GM21360 (cell line): ENCODE data around the gene NCKAP5.

ENCODE experiments used
- ATAC-seq: cut with Tn5 transposase; IDR thresholded peaks from one replicate; pipeline ENCODE4 v1.9.1; 2021; ENCODE audit warnings: mild to moderate bottlenecking, moderate library complexity; ENCODE audit not compliant: unreplicated experiment

NCKAP5 gene

DNA sequence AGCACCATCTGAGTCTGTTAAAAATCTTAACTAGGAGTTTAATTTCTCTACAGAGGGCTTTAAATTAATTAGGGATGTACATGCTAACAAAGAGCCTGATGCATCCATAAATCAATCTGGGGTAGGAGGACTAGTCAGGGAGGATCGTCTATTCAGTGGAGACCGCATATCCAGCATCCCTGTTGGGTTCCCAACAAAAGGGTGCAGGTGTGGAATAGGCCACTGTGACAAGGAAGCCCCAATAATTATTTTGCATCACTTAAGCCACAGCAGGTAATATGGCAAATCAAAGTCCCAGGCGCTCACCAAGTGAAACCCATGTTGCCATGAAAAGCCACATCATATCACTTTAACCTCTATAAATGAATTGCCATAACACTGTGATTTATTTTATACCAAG lies 392.3 kb downstream of the NCKAP5 start:
- no peak for ATAC-seq

DNA sequence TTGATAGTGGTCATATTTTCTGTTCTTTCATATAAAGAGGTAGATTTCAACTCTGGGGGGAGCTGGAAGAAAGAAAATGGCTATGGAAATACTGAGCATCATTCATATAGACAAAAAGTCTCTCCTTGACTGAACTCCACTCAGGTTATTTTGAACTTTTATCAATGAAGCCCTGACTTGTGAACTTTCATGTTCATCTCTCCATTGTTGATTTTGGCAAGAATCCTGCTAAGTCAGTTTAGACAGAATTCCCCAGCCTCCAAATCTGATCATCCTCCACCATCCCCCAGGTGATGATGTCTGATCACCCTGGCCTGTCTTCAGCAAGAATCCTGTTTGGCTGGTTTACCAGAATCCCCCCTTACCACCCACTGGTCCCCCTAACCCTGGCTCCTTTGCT lies 395.0 kb downstream of the NCKAP5 start:
- ATAC-seq = no peak

DNA sequence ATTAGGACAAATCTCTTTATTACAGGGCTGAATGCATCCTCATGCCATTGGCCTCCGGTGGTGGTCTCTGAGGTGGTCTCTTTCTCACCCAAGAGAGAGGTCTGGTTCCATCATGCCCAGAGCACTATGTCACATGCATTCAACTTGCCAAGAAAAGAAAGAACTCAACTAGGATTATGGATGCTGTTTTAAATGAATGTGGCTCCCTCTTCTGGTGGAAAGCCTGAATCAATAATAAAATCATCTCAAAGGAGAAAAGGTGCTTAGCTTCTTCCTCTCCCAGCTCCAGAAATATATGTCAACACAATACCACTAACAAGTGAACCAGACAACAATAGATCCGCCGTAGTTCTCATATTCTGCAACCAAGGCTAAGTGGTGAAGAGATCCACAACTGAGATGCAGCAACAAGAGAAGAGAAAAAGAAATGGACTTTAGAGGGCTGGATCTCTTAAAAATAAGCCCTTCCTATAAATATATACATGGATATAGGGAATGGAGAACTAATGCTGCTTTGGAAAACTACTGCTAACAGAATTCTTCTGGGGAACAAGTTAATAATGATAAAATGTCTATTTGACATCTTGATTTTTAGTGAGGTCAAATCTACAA lies 396.8 kb downstream of the NCKAP5 start:
- ATAC-seq = no peak

DNA sequence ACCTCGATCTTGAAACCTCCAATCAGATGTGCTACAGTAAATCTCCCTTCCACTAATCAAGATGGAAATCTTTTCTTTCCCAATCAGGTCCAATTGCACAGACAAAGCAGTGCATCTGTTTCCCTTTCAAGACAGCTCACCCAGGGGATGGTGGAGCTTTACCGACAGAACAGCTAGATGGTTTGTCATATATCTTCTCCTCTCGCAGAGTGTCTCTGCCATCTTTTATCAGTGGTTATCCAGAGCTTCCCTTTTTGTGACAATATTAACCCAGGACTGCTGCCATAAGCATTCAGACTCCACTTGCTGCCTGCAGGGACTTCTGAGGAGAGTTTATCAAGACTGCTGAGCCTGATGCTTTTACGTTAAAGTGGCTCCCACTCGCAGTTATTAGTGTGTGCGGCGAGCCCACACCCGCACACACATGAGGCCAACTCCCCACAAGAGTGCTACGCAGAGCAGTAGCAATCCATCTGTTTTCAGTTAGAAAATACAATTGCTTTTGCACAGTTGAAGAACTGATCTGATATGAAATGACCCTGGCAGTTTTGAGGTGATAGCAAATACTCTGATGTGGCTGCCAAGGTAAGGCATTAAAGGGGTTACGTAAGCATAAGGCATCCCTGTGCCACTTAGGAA lies 398.9 kb downstream of the NCKAP5 start:
- ATAC-seq = no peak

DNA sequence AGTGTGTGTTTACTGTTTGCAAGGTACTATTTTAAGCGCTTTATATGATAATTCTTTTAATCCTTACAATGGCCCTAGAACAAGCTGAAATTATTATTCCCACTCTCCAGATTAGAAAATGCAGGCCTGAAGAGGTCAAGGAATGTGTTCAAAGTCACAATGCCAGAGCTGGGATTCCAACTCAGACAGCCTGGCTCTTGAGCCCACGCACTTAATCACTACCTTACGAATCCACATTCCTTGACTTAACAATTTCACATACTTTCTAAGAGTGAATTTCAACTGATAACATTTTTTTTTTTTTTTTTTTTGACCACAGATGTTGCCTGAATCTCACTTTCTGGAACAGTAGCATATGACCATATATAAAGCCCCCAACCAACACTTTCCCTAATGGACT lies 400.3 kb downstream of the NCKAP5 start:
- ATAC-seq = no peak

DNA sequence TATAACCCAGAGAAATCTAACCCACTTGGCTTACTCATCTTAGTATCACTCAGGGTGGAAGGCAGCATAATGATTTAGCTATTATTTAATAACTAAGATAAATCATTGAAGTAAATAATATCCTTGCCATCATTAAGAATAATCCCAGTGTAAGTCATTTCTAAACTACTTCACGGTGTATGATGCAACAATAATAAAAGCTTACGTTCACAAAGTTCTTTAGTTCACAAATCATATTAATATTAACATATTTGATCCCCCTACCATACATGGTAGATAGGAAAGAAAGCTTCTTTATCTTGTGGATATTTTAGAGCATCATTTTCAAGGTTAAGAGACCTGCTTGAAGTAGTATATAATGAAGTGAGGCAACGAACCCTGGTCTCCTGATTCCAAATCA lies 401.0 kb downstream of the NCKAP5 start:
- ATAC-seq = no peak

DNA sequence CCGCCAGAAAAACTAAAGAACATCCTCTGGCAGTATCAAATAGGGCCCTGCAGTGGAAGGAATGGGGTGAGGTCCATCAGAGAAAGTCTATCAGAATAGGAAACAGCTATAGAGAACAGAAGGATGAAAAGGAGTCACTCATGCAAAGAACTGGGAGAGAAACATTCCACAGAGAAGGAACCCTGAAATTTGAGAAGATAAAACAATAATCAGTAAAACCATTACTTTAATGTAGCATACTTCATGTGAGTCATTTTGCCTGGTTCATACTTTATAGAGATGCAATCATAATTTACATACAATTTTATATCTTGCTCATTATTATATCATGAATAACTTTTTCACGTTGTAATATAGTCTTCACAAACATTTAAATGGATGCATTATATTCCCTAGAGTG lies 402.2 kb downstream of the NCKAP5 start:
- no peak for ATAC-seq

DNA sequence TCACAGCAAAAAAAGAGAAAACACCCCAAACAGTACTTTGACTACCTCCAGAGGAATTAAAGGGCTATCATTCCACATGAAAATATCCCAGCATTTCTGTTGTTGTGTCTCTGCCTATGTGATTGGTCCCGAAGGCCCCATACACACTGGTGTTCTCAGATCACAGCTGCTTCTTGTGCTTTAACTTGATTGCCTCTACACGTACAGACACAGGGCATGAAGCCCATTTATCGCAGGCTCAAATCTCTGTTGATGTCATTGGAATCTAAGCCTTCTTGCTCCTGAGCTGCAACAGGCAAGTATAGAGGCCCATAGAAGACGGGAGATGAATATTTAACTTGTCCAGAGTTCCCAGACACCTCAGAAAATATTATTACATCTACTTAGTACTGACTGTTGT lies 405.2 kb downstream of the NCKAP5 start:
- ATAC-seq = no peak

DNA sequence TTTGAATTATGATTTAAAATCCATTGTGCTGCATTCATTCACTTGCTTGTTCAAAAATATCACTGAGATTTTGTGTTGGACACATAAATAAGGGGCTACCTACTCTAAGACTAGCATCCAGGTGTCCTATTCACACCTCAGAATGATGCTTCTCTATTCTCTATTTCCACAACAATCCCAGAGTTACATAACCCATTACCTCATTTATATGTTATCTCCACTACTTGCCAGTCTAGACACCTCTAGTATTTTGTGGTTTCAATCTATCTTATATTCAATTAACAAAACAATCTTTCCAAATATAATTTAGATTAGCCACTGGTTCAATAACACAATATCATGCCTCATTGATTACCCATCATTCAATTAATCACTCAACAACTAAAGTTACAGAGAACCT lies 409.8 kb downstream of the NCKAP5 start:
- ATAC-seq = no peak

DNA sequence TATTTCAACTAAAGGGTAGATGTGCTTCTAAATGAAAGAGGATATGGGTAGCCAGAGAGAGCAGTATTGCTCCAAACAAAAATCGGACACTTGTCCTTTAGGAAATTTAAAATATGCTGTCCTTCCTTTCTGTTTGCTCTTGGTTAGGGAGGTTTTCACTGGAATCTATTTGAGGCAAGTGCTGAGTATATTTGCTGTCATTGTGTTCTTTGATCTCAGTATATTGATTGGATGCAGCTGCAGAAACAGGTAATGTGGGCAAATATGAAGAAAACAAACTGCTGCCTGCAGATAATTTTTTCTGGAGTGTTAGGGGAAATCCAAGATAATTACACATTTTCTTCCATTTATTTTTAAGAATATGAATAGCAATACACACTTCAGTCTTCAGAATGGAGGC lies 410.2 kb downstream of the NCKAP5 start:
- no peak for ATAC-seq

DNA sequence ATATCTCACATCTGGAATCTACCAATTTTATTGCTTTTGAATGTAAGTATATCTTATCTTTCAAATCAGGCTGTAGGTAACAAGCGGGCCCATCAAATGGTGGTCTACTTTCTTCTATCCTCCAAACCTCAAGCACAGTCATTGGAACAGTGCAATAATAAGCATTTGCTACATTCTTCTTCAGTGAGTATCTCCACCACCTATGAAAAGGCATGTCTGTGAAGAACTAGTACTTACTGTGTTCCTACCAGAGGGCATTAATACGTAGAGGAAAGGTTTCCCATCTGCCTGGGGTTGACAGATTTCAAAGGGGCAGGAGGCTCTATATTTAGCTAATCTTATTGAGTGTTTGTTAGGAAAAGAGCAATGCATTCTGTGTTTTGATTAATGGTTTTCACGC lies 411.1 kb downstream of the NCKAP5 start:
- no peak for ATAC-seq

DNA sequence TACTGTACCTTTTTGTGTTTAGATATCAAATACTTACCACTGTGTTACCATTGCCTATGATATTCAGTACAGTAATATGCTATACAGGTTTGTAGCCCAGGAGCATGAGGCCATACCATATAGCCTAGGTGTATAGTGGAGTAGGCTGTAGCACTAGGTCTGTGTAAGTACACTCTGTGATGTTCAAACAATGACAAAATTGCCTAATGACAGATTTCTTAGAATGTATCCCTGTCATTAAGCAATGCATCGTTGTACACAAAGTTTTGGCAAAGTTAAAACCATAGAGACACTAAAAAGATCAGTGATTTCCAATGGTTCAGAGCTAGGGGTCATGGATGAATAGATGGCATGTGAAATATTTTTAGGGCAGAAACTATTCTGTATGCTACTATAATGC lies 415.5 kb downstream of the NCKAP5 start:
- no peak for ATAC-seq

DNA sequence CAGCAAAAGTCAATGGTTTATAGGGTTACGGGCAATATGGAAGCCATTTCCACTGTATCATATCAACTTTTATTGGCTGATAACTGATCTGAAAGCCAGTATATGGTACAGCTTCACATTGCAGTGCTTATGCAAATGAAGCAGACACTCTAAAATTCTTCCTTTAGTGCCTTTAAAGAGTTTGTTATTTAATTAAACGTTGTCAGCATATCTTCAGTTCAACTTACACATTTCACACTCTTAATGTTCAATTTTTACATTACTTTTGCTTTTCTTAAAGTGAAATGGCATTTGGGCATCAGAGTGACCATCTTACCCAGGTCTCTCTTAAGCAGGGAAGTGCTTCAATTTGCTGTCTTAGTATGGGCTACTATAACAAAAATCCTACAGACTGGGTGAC lies 420.1 kb downstream of the NCKAP5 start:
- ATAC-seq = no peak

DNA sequence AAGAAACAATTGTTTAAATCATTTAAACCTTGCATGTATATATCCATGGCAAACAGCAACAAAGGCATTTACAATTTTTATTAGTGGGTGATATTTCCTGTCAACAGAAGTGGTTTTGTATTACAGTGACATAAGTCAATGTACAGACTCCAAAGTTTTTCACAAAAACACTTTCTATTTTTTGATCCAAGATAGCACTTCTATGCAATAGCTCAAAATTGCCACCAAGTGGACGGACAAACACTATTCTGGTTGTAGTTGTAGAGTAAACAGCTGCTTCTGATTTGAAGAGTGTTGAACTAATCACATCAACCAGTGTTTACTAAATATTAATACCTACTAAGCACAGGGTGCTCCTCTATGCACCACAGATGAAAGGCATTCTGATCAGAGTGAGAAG lies 421.4 kb downstream of the NCKAP5 start:
- no peak for ATAC-seq

DNA sequence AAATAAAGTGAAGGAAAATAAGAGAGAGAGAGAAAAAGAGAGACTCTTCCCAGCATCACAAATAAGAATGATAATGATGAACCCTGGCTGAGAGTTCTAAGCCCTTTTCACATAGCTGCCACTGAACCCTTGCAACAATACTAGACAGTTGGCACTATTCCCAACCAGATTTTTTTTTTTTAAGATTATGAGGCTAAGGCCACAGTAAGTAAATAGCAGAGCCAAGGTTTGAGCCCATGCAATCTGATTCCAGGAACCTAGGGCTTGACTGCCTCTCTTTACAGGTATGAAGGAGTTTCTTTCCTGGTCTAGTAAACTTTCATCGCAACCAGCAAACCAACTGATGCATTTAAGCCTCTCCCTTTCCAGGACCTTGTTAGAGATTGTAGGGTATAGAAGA lies 424.6 kb downstream of the NCKAP5 start:
- ATAC-seq = no peak

DNA sequence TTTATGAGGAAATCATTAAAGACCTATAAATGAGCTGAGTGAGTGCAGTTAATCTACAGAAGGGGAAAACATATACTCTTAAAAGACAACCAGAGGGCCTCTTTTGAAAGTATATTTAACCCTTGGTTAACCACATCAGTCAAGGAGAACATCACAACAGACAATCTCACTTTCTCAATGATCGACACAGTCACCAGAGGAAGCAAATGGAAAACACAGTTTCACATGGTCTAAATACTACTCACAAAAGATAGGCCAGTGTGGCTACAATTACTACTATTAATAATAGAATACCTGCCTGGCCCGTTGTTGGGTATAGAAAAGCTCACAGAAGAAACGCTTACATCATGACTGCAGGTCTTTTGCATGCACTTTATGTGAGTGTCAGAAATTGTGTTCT lies 426.2 kb downstream of the NCKAP5 start:
- no peak for ATAC-seq

DNA sequence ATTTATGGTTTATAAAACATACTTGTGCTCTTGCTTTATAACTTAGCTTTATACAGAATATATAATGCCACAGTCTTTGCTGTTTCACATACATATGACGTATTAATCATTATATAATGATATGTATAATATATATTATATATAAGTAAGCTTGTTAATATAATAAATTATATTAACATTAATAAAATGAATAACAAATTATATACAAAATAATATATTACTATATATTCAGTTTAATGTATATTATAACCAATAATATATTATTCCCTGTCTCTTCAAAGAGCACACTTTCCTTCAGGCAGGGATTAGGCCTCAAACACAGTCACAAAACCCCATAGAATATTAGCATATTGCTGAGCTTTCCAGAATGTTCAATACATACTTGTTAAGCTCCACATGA lies 427.6 kb downstream of the NCKAP5 start:
- no peak for ATAC-seq

DNA sequence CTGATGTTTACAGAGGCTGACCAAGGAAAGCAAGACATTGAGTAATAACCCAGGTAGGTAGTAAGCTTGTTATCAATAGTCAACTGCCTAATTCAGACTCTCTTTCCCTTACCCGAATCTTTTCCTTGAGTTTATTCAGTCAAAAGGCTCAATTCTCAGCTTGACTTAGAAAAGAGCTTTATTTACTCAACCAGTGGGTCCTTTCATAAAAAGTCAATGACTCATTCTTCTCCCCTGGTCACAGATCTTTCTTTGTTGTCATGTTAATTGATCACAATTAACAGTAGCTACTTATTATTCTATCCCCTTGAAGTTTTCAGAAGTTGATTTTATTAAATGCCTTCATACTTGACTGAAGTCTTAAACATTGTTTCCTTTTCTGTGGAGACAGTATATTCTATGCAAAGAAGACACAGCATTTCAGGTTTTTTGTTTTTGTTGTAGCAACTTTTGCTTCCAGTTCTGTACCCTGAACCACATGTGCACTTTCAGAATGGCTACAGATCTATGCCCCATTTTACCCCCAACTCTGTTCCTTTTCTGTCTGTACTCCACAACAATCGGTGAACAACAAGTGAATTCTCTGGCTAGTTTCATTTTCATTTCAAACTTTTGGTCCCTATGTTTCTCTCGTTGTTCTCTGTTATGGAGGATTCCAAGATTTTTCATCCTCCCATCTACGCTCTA lies 428.3 kb downstream of the NCKAP5 start:
- no peak for ATAC-seq

DNA sequence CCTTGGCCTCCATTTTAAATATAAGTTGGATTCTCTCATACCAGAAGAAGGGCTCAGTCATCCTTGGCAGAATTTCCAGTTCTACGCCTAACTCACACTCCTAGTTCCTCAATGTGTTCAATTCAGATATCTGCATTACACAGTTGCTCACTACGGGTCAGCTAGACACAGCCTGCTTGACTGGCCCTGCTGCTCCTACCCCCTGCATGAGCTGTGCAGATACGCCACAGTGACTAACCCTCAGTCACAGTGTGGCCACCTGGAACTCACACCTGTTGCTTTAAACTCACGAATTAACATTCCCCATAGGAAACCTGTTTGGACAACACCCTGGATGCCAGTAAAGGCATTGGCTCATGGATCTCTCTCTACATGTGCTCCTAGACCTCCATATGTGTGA lies 429.6 kb downstream of the NCKAP5 start:
- no peak for ATAC-seq

DNA sequence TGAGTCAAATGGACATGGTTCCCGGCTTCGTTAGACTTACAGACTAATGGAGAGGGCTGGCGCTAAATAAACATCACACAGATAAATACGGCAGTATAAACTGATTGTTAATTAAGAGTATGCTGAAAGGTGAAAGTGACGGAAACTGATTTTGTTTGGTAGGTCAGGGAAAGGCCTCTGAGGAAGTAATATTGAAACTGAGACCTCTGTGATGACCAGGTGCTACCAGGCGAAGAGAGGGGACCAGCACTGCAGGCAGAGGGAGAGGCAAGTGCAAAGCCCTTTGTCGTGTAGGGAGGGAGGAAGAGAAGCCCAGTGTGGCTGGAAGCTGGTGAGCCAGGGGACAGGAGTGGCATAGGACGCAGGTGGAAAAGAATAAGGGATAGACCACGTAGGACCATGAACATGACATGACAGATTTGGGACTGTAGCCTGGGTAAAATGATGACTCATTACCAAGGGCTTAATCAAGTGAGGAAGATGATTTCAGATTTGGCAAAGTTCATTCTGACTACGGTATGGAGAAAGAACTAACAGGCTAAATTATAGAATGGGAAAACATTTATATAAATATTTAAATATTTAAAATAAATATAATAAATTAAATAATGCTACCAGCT lies 433.1 kb downstream of the NCKAP5 start:
- ATAC-seq = no peak

DNA sequence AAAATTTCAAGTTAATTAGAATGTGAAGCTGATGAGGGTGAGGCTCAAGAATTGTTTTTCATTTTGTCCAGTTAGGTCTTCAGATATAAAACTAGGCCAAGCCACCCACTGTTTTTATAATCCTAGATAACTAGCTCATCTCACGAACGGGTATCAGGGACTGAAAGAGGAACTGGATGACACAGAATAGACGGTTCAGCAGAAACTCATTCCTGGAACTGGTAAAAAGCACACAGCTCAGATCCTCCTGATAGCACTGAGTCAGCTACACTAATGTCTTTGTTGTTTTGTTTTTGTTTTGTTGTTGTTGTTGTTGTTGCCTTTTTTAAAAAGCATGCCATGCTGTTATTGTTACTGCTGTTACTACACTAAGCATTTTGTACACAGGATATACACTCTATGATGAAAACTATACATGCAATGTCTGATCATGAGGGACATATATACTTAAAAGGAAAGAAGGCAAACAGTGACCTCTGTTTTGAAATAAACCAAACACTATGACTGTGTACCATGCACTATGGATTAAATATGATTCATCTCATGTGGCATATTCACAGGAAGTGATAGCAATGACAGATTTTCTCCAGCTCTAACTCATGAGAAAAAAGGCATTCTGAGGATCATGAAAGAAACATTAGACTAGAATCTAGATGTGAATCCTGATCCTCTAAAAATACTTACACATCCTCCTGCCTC lies 437.6 kb downstream of the NCKAP5 start:
- ATAC-seq = no peak

DNA sequence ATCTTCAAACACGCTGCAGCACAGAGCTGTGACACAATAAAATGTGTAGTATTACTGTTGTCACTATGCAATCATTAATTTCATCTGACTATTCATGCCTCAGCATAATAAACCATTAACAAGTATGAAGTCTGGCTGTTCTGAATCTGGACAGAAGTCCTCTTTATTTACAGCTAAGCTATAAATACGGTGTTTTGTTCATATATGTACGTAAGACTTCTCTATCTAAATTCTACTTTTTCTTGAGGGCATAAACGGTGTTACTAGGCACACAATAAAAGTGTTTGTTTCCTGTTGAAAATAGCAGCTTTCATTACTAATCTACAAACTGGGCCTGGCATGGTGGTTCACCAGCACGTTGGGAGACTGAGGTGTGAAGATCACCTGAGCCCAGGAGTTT lies 443.8 kb downstream of the NCKAP5 start:
- no peak for ATAC-seq
